Stomach (tissue), 4 donors: ENCODE results near the gene PPP1R1B.

Experiments
- POLR2A ChIP-seq, 4 donors: fragments of 450-650 bp; IDR thresholded peaks; one replicate each; pipeline ENCODE4 v1.6.1; 2016; ENCODE audit warnings: antibody characterized with exemption in 4 of 4, control low read depth in 2 of 4, mild to moderate bottlenecking in 1 of 4, moderate library complexity in 1 of 4
- POLR2AphosphoS5 ChIP-seq, 3 donors: sonication (generic); formaldehyde crosslinking; IDR thresholded peaks; one replicate each; pipeline ENCODE4 v1.6.1; 2016; ENCODE audit warnings: antibody characterized with exemption in 3 of 3
- TF ChIP-seq, protein P1 (sequence below), 7 experiments: fragments of 450-650 bp in 4 of 7; fragments of 200-600 bp in 3 of 7; sonication (generic) in 3 of 7; IDR thresholded peaks; one replicate each; pipeline ENCODE4 v1.5.1; 2016 to 2019; ENCODE audit warnings: antibody characterized with exemption in 7 of 7, control low read depth in 2 of 7, mild to moderate bottlenecking in 1 of 7

DNA sequence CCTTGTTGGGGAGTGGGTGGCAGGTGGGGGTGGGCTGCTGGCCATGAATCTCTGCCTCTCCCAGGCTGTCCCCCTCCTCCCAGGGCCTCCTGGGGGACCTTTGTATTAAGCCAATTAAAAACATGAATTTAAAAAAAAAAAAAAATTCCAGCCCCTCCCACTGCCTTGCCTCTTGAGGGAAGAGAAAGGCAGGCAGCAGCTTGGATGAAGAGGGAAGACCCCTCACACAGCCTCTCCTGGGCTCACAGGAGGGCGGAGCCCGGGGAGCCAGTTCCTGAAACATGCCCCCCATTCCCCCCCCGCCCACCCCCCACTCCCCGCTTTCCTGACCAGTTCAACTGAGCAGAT is 36.6 kb downstream of the PPP1R1B start:
- TF ChIP-seq POLR2A (IDR thresholded peaks at IDR 0.05) (no peak), POLR2AphosphoS5 (IDR thresholded peaks at IDR 0.05) (no peak)
- TF ChIP-seq, protein P1, sequence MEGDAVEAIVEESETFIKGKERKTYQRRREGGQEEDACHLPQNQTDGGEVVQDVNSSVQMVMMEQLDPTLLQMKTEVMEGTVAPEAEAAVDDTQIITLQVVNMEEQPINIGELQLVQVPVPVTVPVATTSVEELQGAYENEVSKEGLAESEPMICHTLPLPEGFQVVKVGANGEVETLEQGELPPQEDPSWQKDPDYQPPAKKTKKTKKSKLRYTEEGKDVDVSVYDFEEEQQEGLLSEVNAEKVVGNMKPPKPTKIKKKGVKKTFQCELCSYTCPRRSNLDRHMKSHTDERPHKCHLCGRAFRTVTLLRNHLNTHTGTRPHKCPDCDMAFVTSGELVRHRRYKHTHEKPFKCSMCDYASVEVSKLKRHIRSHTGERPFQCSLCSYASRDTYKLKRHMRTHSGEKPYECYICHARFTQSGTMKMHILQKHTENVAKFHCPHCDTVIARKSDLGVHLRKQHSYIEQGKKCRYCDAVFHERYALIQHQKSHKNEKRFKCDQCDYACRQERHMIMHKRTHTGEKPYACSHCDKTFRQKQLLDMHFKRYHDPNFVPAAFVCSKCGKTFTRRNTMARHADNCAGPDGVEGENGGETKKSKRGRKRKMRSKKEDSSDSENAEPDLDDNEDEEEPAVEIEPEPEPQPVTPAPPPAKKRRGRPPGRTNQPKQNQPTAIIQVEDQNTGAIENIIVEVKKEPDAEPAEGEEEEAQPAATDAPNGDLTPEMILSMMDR (IDR thresholded peaks at IDR 0.05), result no peak
